ENCODE measurements around the gene PPP1R14C.
"Not testable (repeated sequence)": the region's sequence is repeated elsewhere in the genome, so short reads cannot be mapped to it uniquely, and the experiment has no call there.

PPP1R14C gene

DNA sequence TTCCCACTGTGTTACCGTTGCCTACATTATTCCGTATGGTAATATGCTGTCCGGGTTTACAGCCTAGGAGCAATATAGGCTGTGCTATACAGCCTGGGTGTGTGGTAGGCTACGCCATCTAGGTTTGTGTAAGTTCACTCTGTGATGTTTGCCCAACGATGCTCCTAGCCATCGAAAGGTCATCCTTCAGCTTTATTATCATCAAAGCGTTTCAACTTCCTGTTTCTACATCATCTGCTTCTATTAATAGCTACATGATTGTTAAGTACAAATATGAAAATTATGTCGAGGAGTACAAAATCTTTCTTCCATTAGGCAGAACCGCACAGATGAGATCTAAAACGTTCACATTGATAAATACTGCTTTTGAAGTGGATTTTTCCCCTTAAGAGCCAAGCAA is 69.9 kb downstream of the PPP1R14C start:
- in situ Hi-C loops (cut with MboI; ENCODE audit: low sequenced_read_pairs) = no loop called here

DNA sequence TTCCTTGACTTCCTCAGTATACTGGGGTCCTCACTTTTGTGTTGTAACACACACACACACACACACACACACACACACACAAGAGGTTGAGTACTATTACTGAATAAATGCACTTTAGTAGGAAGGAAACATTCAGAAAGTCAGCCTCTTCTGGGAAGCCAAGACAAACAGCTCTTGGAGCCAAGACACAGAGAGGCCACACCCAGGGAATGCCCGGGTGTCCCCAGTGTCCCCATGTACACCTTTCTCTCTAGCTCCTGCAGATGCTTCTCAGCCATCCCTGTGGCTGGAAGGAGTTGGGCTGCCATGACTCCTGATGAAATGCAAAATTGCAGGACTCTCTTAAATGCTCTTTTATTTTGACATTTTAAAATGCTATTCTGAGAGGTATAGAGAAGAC is 70.5 kb downstream of the PPP1R14C start:
- in situ Hi-C loops (cut with MboI; ENCODE audit: low sequenced_read_pairs) = no loop called here

- in situ Hi-C loops (cut with MboI; ENCODE audit: low sequenced_read_pairs) = no loop called here
These were observed 71.5 kb downstream of the PPP1R14C start for GRCh38 chr6:150214310-150214709.

GRCh38 chr6:150220634-150221551 is 78.0 kb downstream of the PPP1R14C start:
- in situ Hi-C loops (cut with MboI; ENCODE audit: low sequenced_read_pairs) = no loop called here

DNA sequence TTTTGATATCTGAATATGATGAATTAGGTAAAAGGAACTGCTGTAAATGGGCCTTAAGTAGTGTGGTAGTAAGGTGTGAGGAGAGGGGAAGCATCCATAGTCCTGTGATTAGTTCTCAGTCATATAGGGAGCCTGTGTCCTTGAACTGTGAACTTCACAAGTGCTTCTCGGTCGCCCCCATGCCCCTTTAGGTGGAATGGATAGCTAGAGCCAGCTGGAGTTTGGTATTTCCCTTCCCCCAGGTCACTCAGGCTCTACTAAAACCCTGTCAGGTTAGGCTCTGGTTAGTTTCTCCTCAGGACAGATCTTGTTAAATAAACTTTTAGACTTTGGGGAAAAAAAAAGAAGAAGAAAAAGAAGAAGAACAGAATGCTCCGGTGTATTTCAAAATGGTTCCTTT is 82.0 kb downstream of the PPP1R14C start:
- in situ Hi-C loops (cut with MboI; ENCODE audit: low sequenced_read_pairs) = no loop called here

DNA sequence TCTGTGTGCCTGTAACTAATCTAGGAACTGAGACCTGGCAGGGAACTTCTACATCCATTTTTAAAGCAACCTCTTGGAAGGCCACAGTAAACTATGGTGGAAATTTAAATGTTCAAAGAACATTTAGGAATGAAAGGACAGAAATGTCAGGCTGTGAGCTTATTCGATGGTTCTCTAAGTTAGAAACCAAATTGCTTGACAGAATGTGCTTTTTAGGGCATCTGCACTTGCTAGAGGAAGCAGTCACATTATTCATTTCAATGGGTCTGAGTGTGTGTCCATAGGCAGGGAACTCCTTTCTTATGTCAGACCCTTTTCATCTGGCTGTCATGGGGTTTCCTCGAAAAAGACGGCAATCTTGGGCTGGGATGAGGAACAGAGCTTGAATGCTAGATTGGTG is 84.4 kb downstream of the PPP1R14C start:
- in situ Hi-C loops (cut with MboI; ENCODE audit: low sequenced_read_pairs) = no loop called here

DNA sequence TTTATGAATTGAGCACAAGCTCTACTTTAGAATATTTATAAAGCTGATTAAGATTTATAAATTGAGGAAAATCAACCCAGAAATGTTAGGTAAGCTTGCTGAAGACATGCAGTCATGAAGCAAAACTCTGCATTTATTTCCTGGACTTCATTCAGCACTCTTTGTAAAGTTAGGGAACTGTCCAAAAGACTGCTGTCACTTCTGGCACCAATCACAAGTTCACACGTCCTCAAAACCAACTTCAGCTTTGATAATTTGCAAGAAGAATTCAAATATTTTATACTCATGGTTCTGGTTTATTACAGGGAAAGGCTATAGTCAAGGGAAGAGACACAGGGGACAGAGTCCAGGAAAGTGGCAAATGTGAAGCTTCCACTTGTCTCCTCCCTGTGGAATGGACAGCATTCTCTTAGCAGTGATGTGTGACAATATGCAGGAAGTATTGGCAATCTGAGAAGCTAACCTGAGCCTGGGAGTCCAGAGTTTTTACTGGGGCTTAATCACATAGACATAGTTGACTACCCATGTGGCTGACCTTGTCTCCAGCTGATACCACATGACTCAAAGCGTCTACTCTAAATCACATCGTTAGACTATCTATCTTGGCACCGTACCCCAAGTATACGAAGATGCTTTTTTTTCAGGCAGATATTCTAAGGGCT is 85.4 kb downstream of the PPP1R14C start:
- in situ Hi-C loops (cut with MboI; ENCODE audit: low sequenced_read_pairs) = no loop called here

DNA sequence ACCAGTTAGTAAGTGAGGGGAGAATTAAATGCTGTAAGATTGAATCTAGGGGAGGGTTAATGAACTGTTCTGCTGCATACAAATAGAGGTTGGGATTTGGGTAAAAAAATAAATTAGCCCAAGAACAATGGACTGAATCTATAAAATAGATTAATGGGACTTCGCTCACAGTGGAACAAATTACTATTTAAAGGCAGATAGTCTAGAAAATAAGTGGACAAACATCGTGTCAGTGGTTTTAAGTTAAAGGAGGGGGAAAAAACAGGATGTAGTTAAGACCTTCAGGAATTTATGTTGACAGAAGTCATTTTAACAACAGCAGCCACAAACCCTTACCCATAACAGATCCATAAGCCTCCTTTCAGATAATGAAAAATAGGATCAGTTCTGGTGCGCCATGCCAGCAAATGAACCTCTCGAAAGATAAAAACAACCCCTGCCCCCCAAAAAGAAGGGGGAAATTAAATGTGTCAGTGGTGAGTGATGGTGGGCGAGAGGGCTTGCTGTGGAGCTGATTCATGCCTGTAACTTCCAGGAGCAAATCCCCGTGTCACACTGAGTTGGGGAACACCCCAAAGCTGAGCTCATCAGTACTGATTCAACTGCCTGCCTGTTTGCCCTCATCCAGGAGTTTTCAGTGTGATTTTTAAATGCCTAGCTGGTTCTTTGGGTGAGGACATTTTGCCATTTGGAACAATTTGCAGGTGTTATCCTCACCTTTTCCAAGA is 86.8 kb downstream of the PPP1R14C start:
- in situ Hi-C loops (cut with MboI; ENCODE audit: low sequenced_read_pairs) = no loop called here

- in situ Hi-C loops (cut with MboI; ENCODE audit: low sequenced_read_pairs) = no loop called here
These were observed 87.3 kb downstream of the PPP1R14C start for GRCh38 chr6:150230164-150230561.

- in situ Hi-C loops (cut with MboI; ENCODE audit: low sequenced_read_pairs) = no loop called here
These were observed 88.1 kb downstream of the PPP1R14C start for GRCh38 chr6:150230832-150231524.

- in situ Hi-C loops (cut with MboI; ENCODE audit: low sequenced_read_pairs) = no loop called here
These were observed 88.6 kb downstream of the PPP1R14C start for GRCh38 chr6:150231525-150231850.

- in situ Hi-C loops (cut with MboI; ENCODE audit: low sequenced_read_pairs) = no loop called here
These were observed 91.0 kb downstream of the PPP1R14C start for GRCh38 chr6:150233843-150234269.

GRCh38 chr6:150235218-150235617 is 92.4 kb downstream of the PPP1R14C start:
- in situ Hi-C loops (cut with MboI; ENCODE audit: low sequenced_read_pairs) = no loop called here

DNA sequence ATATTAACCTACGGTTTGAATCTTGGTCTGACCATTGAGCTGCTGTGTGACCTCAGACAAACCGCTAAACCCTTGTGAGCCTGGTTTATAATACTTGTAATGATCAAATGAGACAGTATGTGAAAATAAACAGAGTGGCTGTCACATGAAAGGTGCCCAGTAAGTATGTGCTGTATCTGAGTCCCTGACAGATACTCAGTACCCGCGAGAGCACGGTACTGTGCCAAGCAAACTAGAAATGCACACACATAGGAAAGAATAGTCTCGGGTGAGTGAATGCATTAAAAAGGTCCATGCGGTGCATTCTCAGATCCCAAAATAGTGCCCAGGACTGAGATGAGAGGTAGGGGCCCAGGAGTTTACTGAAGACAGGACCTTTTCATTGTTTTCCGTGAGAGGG is 93.3 kb downstream of the PPP1R14C start:
- in situ Hi-C loops (cut with MboI; ENCODE audit: low sequenced_read_pairs) = no loop called here

DNA sequence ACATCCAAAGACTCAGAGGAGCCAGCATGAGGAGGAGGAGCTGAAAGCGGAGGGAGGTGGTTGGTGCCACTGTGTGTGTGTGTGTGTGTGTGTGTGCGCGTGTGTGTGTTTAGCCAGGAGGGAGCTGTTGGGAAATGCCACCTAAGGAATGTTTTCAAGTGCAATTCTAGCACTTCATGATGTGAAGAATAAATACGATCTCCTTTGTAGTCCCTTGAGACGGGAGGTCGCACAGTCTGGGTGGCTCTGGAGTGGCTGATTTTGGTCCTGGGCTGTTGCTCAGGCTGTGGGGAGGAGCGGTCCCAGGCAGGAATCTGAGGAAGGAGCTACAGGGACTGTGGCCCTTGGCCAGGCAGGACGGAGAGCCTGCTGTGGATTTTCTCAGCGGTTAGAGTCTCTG is 93.7 kb downstream of the PPP1R14C start:
- in situ Hi-C loops (cut with MboI; ENCODE audit: low sequenced_read_pairs) = no loop called here

- in situ Hi-C loops (cut with MboI; ENCODE audit: low sequenced_read_pairs) = no loop called here
These were observed 94.8 kb downstream of the PPP1R14C start for GRCh38 chr6:150237626-150238025.

GRCh38 chr6:150238336-150238741 is 95.5 kb downstream of the PPP1R14C start:
- in situ Hi-C loops (cut with MboI; ENCODE audit: low sequenced_read_pairs) = no loop called here

DNA sequence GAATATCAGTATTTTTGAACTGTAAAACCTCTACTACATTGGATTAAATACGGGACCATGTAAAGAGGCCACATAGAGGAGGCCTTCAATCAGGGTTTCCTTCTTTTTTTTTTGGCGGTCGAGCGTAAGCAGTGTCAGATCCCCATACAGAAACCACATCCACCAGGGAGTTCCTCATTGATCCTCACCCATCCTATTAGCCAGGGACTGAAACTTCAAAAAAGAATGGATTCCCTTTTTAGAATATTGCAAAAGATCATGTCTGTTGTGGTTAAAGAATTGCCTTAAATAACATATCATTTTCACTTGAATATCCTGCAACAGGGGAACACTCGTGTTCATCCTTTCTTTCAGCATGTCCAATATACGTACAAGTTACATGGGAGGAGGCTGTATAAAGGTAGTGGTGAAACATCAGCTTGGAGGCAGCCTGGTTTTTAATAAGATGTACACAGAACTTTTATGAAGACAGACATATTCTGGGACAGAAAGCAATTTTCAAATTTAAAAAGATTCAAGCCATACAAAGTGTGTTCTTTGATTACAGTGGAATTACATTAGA is 96.1 kb downstream of the PPP1R14C start:
- in situ Hi-C loops (cut with MboI; ENCODE audit: low sequenced_read_pairs) = no loop called here

DNA sequence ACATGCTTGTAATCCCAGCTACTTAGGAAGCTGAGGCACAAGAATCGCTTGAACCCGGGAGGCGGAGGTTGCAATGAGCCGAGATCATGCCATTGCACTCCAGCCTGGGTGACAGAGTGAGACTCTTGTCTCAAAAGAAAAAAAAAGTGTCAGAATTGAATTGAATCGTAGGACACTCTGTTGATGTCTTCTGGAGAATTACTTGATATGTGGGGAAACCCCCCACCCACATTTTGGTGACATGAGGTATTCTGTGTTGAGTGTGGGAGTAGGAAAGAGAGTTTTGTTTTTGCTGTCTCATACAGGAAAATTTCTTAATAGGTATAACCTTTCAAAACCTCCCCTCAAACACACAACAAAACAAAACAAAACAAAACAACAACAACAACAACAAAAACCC is 98.9 kb downstream of the PPP1R14C start:
- in situ Hi-C loops (cut with MboI; ENCODE audit: low sequenced_read_pairs) = not testable (repeated sequence)

DNA sequence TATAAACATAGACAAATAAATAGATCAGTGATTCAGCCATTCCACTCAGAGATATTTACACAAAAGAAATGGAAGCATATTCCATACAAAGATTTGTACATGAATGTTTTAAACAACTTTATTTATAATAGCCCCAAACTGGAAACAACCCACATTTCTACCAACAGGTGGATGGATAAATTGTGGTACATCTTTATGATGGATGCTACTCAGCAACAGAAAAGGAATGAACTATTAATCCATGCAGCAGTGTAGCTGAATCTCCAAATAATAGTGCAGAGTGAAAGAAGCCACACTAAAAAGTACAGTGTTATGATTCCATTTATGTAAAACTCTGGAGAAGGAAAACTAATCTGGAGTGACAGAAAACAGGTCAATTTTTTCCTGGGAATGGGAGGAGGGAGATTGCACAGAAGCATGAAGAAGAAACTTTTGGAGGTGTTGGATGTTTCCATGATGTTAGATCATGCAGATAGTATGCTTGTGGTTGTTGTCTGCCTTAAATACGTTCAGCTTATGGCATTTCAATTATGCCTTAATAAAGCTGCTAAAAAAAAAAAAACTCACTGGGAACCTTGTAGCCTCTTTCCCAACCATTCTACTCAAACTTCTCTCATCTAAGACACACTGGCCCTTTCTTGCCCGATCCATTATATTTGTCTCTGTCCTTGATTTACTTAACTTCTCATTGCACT is 100.9 kb downstream of the PPP1R14C start:
- in situ Hi-C loops (cut with MboI; ENCODE audit: low sequenced_read_pairs) = no loop called here
